Gastrocnemius medialis (tissue), 4 donors: Measurements from ENCODE around the gene INSYN2B. TPM values are rescaled to one million over a fixed set of nuclear protein-coding genes. Genes with fewer than 3 reads are reported as not detected.
A peak's percentile ranks its signal among the peaks of the same experiment; 100 is the strongest.

Source experiments
- ATAC-seq, 2 donors: fragments of 150-250 bp; one replicate each; pipeline ENCODE4 v1.9.1; 2016
- DNase-seq, 2 donors: peaks; one replicate each; pipeline ENCODE4 v3.0.0-alpha.2; 2019
- H3K27ac ChIP-seq, 4 donors: fragments of 200-600 bp; sonication (generic); 1 replicate in 1 of 4; 2 replicates in 3 of 4; pipeline ENCODE4 v1.5.1; 2016 to 2018; ENCODE audit warnings: mild to moderate bottlenecking in 2 of 4, moderate library complexity in 1 of 4
- H3K27me3 ChIP-seq, 3 donors: fragments of 200-600 bp; sonication (generic) in 2 of 3; 1 replicate in 1 of 3; 2 replicates in 2 of 3; pipeline versions ENCODE4 v1.5.1 to v1.6.0; 2016 to 2019; ENCODE audit warnings: mild to moderate bottlenecking in 1 of 3, moderate library complexity in 1 of 3
- H3K36me3 ChIP-seq, 2 donors: fragments of 200-600 bp; sonication (generic) in 1 of 2; one replicate each; pipeline ENCODE4 v1.5.1; 2017 to 2018
- H3K4me1 ChIP-seq, 2 donors: fragments of 200-600 bp; sonication (generic) in 1 of 2; one replicate each; pipeline ENCODE4 v1.5.1; 2016 to 2017; ENCODE audit warnings: mild to moderate bottlenecking in 2 of 2
- H3K4me3 ChIP-seq, 4 donors: fragments of 200-600 bp; sonication (generic) in 3 of 4; 1 replicate in 1 of 4; 2 replicates in 3 of 4; pipeline ENCODE4 v1.5.1; 2016 to 2019; ENCODE audit warnings: mild to moderate bottlenecking in 2 of 4
- H3K9me3 ChIP-seq, 3 donors: fragments of 200-600 bp; sonication (generic) in 2 of 3; 1 replicate in 1 of 3; 2 replicates in 2 of 3; pipeline ENCODE4 v1.5.1; 2016 to 2019
- POLR2A ChIP-seq, 2 donors: fragments of 450-650 bp; IDR thresholded peaks; one replicate each; pipeline ENCODE4 v1.6.1; 2017; ENCODE audit warnings: antibody characterized with exemption in 2 of 2, mild to moderate bottlenecking in 2 of 2, moderate library complexity in 2 of 2
- in situ Hi-C, 4 donors: fragments of 200-750 bp; cut with MboI; loops; one replicate each; pipeline versions ENCODE4 v1.15.0 to v1.8.0; 2017; ENCODE audit warnings: low sequenced_read_pairs in 4 of 4
- intact Hi-C: fragments of 100-400 bp; cut with DNase I; formaldehyde crosslinking; loops from one replicate; pipeline ENCODE4 v1.15.1; 2023; ENCODE audit warnings: low total_unique reads
- total RNA-seq, 4 donors: library from RNA; depleted of rRNA; stranded (reverse); fragments of >200 nt; gene quantifications; one replicate each; pipeline versions ENCODE4 v1.1.0 to v1.2.3, GENCODE V29; 2016
- TF ChIP-seq, protein P1 (sequence below), 5 experiments: fragments of 450-650 bp in 3 of 5; fragments of 200-600 bp in 2 of 5; sonication (generic) in 2 of 5; IDR thresholded peaks in 4 of 5; conservative IDR thresholded peaks in 1 of 5; 1 replicate in 4 of 5; 2 replicates in 1 of 5; pipeline ENCODE4 v1.5.1; 2016 to 2019; ENCODE audit warnings: antibody characterized with exemption in 5 of 5, mild to moderate bottlenecking in 3 of 5, moderate library complexity in 3 of 5

INSYN2B gene
- total RNA-seq, 4 donors from 2014 or later = 0.07 TPM; not detected in 3

DNA sequence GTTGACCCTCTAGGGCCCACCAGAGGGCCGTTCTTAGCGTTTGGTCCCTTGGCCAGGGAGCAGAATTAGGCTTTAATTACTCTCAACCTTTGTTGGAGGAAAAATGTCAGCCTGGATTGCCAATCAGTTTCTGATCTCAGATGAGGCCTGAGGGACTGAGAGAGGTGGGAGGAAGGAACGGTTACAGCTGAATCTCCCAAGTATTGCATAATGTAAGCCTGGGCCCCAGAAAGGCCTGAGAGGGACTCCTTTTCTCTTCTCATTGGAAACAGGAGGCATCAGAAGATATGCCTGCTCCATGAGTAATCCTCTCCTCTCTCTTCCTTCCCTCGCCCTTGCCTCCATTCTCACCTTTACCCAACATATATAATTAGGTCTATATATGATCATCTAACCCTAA, 105.7 kb downstream of the INSYN2B start:
- ATAC-seq (peak; percentile 28 to 49), DNase-seq (peak in 1 of 2 donors; percentile 14)
- intact Hi-C loops = no loop called here
- no peaks in the 10 kb centered on the region for H3K4me1 ChIP-seq
- in situ Hi-C loops = no loop called here
- H3K27me3 ChIP-seq = no peaks in the 10 kb centered on the region
- H3K36me3 ChIP-seq = no peaks in the 10 kb centered on the region
- peak overlapping the region in 2 of 4 donors; percentile 18 to 41 for H3K27ac ChIP-seq
- H3K4me3 ChIP-seq = no peak overlapping the region
- TF ChIP-seq, protein P1, sequence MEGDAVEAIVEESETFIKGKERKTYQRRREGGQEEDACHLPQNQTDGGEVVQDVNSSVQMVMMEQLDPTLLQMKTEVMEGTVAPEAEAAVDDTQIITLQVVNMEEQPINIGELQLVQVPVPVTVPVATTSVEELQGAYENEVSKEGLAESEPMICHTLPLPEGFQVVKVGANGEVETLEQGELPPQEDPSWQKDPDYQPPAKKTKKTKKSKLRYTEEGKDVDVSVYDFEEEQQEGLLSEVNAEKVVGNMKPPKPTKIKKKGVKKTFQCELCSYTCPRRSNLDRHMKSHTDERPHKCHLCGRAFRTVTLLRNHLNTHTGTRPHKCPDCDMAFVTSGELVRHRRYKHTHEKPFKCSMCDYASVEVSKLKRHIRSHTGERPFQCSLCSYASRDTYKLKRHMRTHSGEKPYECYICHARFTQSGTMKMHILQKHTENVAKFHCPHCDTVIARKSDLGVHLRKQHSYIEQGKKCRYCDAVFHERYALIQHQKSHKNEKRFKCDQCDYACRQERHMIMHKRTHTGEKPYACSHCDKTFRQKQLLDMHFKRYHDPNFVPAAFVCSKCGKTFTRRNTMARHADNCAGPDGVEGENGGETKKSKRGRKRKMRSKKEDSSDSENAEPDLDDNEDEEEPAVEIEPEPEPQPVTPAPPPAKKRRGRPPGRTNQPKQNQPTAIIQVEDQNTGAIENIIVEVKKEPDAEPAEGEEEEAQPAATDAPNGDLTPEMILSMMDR (IDR thresholded peaks at IDR 0.05 in 4 of 5, conservative IDR thresholded peaks at IDR 0.05 in 1 of 5) = no peak
- TF ChIP-seq POLR2A (IDR thresholded peaks at IDR 0.05) = no peak
- no peaks in the 10 kb centered on the region for H3K9me3 ChIP-seq

DNA sequence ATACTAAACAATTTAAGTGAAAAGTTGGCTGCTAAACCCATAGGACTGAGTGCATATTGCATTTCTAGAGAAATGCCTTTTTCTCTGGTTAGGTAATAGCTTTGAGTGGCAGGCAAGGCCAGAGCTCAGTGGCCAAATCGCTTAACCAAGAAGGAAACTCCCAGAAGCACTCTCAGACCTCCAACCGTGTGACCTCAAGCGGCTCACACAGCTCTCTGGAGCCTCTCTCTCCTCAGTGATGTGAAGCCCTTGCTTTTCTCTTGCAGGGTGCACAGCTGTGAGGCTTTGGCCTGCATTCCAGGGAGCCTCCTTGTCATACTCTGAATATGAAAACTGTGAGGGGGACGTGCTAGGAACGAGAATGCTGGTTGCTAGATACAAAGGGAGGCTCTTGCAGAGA, 106.7 kb downstream of the INSYN2B start:
- intact Hi-C loops = no loop called here
- peak in 1 of 2 donors; percentile 28 for ATAC-seq
- in situ Hi-C loops = no loop called here
- Histone ChIP-seq H3K36me3 (no peaks in the 10 kb centered on the region), H3K9me3 (no peaks in the 10 kb centered on the region), H3K4me1 (no peaks in the 10 kb centered on the region), H3K27me3 (no peaks in the 10 kb centered on the region), H3K27ac (no peak overlapping the region), H3K4me3 (no peak overlapping the region)
- TF ChIP-seq, protein P1 (IDR thresholded peaks at IDR 0.05 in 4 of 5, conservative IDR thresholded peaks at IDR 0.05 in 1 of 5) = no peak
- no peak for TF ChIP-seq POLR2A (IDR thresholded peaks at IDR 0.05)
- DNase-seq = peak; percentile 2 to 21

DNA sequence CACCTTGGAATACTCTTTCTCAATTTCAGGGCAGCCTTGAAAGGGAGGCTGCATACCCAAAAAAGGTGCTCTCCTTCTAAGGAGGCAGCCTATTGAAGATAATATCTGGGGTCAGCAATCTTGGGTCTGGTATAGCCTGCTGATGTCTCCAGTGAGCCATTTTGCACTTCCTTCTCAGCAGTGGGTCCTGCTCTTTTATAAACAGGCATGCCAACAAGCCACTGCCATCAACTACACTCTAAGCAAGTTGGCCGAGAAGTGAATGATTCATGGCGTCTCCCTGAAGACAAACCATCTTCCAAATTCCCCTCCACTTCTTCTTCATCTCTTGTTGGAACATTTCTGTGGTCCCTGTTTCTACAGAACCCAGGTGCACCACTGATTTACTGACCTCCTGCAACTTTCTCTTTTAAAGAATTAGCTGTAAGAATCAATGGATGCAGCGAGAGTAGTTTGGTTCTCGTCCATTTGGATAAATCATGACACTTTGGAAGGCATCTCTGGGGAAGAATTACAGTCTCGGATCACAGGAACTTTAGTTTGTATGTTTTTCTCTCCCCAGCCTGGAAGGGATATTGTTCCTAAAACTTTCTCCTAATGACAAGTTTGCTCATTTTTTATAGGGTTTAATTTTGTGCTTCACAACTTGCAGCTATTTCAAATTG, 108.3 kb downstream of the INSYN2B start:
- no peak for ATAC-seq
- Histone ChIP-seq H3K36me3 (no peaks in the 10 kb centered on the region), H3K27ac (no peak overlapping the region), H3K4me3 (no peak overlapping the region), H3K9me3 (no peaks in the 10 kb centered on the region), H3K4me1 (no peaks in the 10 kb centered on the region), H3K27me3 (no peaks in the 10 kb centered on the region)
- no peak for DNase-seq
- in situ Hi-C loops = no loop called here
- intact Hi-C loops = no loop called here
- TF ChIP-seq, protein P1 (IDR thresholded peaks at IDR 0.05 in 4 of 5, conservative IDR thresholded peaks at IDR 0.05 in 1 of 5) = no peak
- no peak for TF ChIP-seq POLR2A (IDR thresholded peaks at IDR 0.05)

DNA sequence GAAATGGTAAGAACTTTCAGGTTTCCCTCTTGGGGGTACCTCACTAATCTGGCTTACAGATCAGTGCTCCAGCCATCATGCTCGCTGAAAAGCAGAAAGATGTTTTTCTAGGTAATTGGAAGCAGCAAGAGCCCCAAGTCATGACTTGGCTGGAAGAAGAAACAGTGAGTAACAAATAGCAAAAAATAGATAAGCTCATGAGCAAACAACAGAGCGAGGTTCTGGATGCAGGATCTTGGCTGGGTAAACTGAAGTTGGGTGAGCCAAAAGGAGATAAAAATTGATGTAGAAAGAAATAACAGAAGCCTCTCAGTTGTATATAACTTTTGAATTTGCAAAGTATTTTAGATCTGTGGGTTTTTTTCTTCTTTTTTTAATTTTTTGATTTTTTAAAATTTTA, 110.1 kb downstream of the INSYN2B start:
- no peaks in the 10 kb centered on the region for H3K9me3 ChIP-seq
- H3K27ac ChIP-seq = no peak overlapping the region
- no peaks in the 10 kb centered on the region for H3K4me1 ChIP-seq
- no peak overlapping the region for H3K4me3 ChIP-seq
- ATAC-seq (no peak), DNase-seq (no peak)
- no peaks in the 10 kb centered on the region for H3K36me3 ChIP-seq
- in situ Hi-C loops (no loop called here), intact Hi-C loops (no loop called here)
- TF ChIP-seq, protein P1 (IDR thresholded peaks at IDR 0.05 in 4 of 5, conservative IDR thresholded peaks at IDR 0.05 in 1 of 5) = no peak
- H3K27me3 ChIP-seq = no peaks in the 10 kb centered on the region

DNA sequence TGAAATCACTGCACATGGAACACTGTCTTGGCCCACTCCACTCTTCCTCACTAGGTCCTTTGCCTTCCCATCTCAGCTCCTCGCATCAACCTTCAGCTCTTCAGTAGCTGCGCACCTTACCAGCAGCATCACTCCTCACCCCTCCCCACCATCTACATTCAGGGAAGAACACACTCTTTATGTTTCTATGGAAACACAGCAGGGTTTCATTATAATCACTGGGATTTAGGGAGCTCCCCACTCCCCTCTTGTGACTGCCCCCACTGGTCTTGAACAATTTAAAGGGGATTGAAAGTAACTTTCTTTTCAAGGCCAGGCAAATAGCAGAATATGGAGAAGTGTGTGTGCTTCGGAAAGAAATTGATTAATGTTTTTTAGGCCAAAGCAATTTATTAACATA, 111.2 kb downstream of the INSYN2B start:
- Histone ChIP-seq H3K27ac (no peak overlapping the region), H3K36me3 (no peaks in the 10 kb centered on the region), H3K9me3 (no peaks in the 10 kb centered on the region), H3K27me3 (no peaks in the 10 kb centered on the region), H3K4me1 (no peaks in the 10 kb centered on the region), H3K4me3 (no peak overlapping the region)
- in situ Hi-C loops (no loop called here), intact Hi-C loops (no loop called here)
- no peak for ATAC-seq
- no peak for TF ChIP-seq POLR2A (IDR thresholded peaks at IDR 0.05)
- TF ChIP-seq, protein P1 (IDR thresholded peaks at IDR 0.05 in 4 of 5, conservative IDR thresholded peaks at IDR 0.05 in 1 of 5) = no peak
- DNase-seq = no peak
